Astrocyte (in vitro differentiated cells and primary cell): ENCODE measurements around the gene GOSR1. TPM values are rescaled to one million over a fixed set of nuclear protein-coding genes. Genes with fewer than 3 reads are reported as not detected.

Source experiments
- DNase-seq: peaks from one replicate; pipeline ENCODE4 v3.0.0-alpha.2; 2010; ENCODE audit warnings: low read depth
- FAIRE-seq: peaks from 2 replicates; lab custom pipeline; 2011; peaks lifted over from hg19 to GRCh38; lab: Jason Lieb, UNC
- H2AFZ ChIP-seq: 2 replicates; pipeline ENCODE4 v1.6.0; 2012; ENCODE audit warnings: low read depth, low read length, inconsistent platforms
- H3K27ac ChIP-seq: 2 replicates; pipeline ENCODE4 v1.5.1; 2011; ENCODE audit warnings: low read depth, low read length, inconsistent platforms
- H3K27me3 ChIP-seq: 2 replicates; pipeline ENCODE4 v1.6.0; 2011; ENCODE audit warnings: low read length, inconsistent platforms; ENCODE audit not compliant: insufficient read depth
- H3K36me3 ChIP-seq: 2 replicates; pipeline ENCODE4 v1.5.1; 2011; ENCODE audit warnings: low read length, inconsistent platforms; ENCODE audit not compliant: insufficient read depth
- H3K4me1 ChIP-seq: 2 replicates; pipeline ENCODE4 v1.5.1; 2011; ENCODE audit warnings: low read length, inconsistent platforms; ENCODE audit not compliant: insufficient read depth
- H3K4me2 ChIP-seq: 2 replicates; pipeline ENCODE4 v1.6.0; 2012; ENCODE audit warnings: low read length, inconsistent platforms
- H3K4me3 ChIP-seq: 2 replicates; pipeline ENCODE4 v1.5.1; 2011; ENCODE audit warnings: low read depth, mild to moderate bottlenecking, low read length, inconsistent platforms; ENCODE audit not compliant: insufficient read depth
- H3K79me2 ChIP-seq: 2 replicates; pipeline ENCODE4 v1.6.0; 2012; ENCODE audit warnings: mild to moderate bottlenecking, low read length, inconsistent platforms; ENCODE audit not compliant: insufficient read depth
- H3K9ac ChIP-seq: 2 replicates; pipeline ENCODE4 v1.6.0; 2012; ENCODE audit warnings: mild to moderate bottlenecking, low read length, inconsistent platforms
- H3K9me3 ChIP-seq: 2 replicates; pipeline ENCODE4 v1.5.1; 2012; ENCODE audit warnings: low read depth, mild to moderate bottlenecking, low read length, inconsistent platforms; ENCODE audit not compliant: insufficient read depth
- H4K20me1 ChIP-seq: 2 replicates; pipeline ENCODE4 v1.6.0; 2012; ENCODE audit warnings: low read length, inconsistent platforms; ENCODE audit not compliant: insufficient read depth
- H3K27ac Mint-ChIP-seq: one replicate; pipeline ENCODE4 v1.8.0; 2021; ENCODE audit warnings: mild to moderate bottlenecking, mixed read lengths; ENCODE audit not compliant: unreplicated experiment
- H3K27me3 Mint-ChIP-seq: one replicate; pipeline ENCODE4 v1.8.0; 2021; ENCODE audit warnings: low read depth, mixed read lengths; ENCODE audit not compliant: unreplicated experiment
- H3K36me3 Mint-ChIP-seq: one replicate; pipeline ENCODE4 v1.8.0; 2021; ENCODE audit warnings: low read depth, mixed read lengths; ENCODE audit not compliant: unreplicated experiment
- H3K4me1 Mint-ChIP-seq: one replicate; pipeline ENCODE4 v1.8.0; 2021; ENCODE audit warnings: low read depth, mixed read lengths; ENCODE audit not compliant: unreplicated experiment
- H3K4me3 Mint-ChIP-seq: one replicate; pipeline ENCODE4 v1.8.0; 2021; ENCODE audit warnings: mild to moderate bottlenecking, moderate library complexity, mixed read lengths; ENCODE audit not compliant: unreplicated experiment
- H3K9me3 Mint-ChIP-seq: one replicate; pipeline ENCODE4 v1.8.0; 2021; ENCODE audit warnings: mild to moderate bottlenecking, mixed read lengths; ENCODE audit not compliant: unreplicated experiment
- CTCF ChIP-seq: IDR thresholded peaks from 2 replicates; pipeline ENCODE4 v1.5.1; 2011; ENCODE audit warnings: low read depth, mild to moderate bottlenecking, inconsistent platforms, low read length, moderate library complexity; ENCODE audit not compliant: insufficient read depth
- EZH2 ChIP-seq: IDR thresholded peaks from 2 replicates; pipeline ENCODE4 v1.6.1; 2012; ENCODE audit warnings: mild to moderate bottlenecking, low read length, inconsistent platforms; ENCODE audit not compliant: insufficient read depth
- total RNA-seq: library from RNA; stranded (reverse); gene quantifications from 2 replicates; pipeline ENCODE4 v1.2.1, GENCODE V29; 2021

Gene GOSR1
- total RNA-seq, 1 donor from 2014 or later: 49.3 TPM

GRCh38 chr17:30519707-30520106, 42.5 kb downstream of the GOSR1 start:
- FAIRE-seq (peak; percentile 72), DNase-seq (peak; percentile 92)
- no peak for TF ChIP-seq CTCF
- TF ChIP-seq EZH2: no peak
- Histone ChIP-seq H3K27ac (peak overlapping the region; percentile 89), H4K20me1 (no peaks in the 10 kb centered on the region), H3K9ac (peak overlapping the region; percentile 62), H3K9me3 (no peaks in the 10 kb centered on the region), H3K27me3 (no peaks in the 10 kb centered on the region), H3K4me1 (peaks cover 17% of the 10 kb centered on the region), H3K4me3 (no peak overlapping the region), H3K36me3 (peaks cover 22% of the 10 kb centered on the region), H3K4me2 (peak overlapping the region; percentile 73), H3K79me2 (peaks cover 15% of the 10 kb centered on the region), H2AFZ (no peak overlapping the region)
- peak overlapping the region; percentile 77 for H3K27ac Mint-ChIP-seq
- peaks cover 29% of the 10 kb centered on the region for H3K4me1 Mint-ChIP-seq
- H3K4me3 Mint-ChIP-seq: no peak overlapping the region
- no peaks in the 10 kb centered on the region for H3K27me3 Mint-ChIP-seq
- peaks cover 3% of the 10 kb centered on the region for H3K9me3 Mint-ChIP-seq
- H3K36me3 Mint-ChIP-seq: peaks cover 16% of the 10 kb centered on the region

GRCh38 chr17:30520436-30520835, 43.2 kb downstream of the GOSR1 start:
- Mint-ChIP-seq H3K36me3 (peaks cover 19% of the 10 kb centered on the region), H3K4me3 (peak overlapping the region; percentile 20), H3K27ac (peak overlapping the region; percentile 77), H3K9me3 (peaks cover 3% of the 10 kb centered on the region), H3K27me3 (no peaks in the 10 kb centered on the region), H3K4me1 (peaks cover 35% of the 10 kb centered on the region)
- Histone ChIP-seq H3K4me3 (no peak overlapping the region), H3K9me3 (no peaks in the 10 kb centered on the region), H3K4me2 (peak overlapping the region; percentile 73), H4K20me1 (peaks cover 4% of the 10 kb centered on the region), H3K4me1 (peaks cover 17% of the 10 kb centered on the region), H3K9ac (peak overlapping the region; percentile 62), H3K79me2 (peaks cover 17% of the 10 kb centered on the region), H3K27me3 (no peaks in the 10 kb centered on the region), H3K36me3 (peaks cover 19% of the 10 kb centered on the region), H3K27ac (peak overlapping the region; percentile 89), H2AFZ (no peak overlapping the region)
- DNase-seq (peak; percentile 57), FAIRE-seq (no peak)
- no peak for TF ChIP-seq EZH2
- TF ChIP-seq CTCF: no peak

GRCh38 chr17:30520882-30521281, 43.7 kb downstream of the GOSR1 start:
- peaks cover 3% of the 10 kb centered on the region for H3K9me3 Mint-ChIP-seq
- no peak for TF ChIP-seq CTCF
- TF ChIP-seq EZH2: no peak
- no peaks in the 10 kb centered on the region for H3K9me3 ChIP-seq
- no peak overlapping the region for H3K4me3 ChIP-seq
- DNase-seq (no peak), FAIRE-seq (no peak)
- H3K4me1 ChIP-seq: peaks cover 17% of the 10 kb centered on the region
- H4K20me1 ChIP-seq: peaks cover 4% of the 10 kb centered on the region
- H3K27ac Mint-ChIP-seq: peak overlapping the region; percentile 77
- peak overlapping the region; percentile 62 for H3K9ac ChIP-seq
- no peak overlapping the region for H2AFZ ChIP-seq
- peaks cover 16% of the 10 kb centered on the region for H3K36me3 ChIP-seq
- peaks cover 35% of the 10 kb centered on the region for H3K4me1 Mint-ChIP-seq
- H3K4me2 ChIP-seq: peak overlapping the region; percentile 73
- H3K79me2 ChIP-seq: peaks cover 17% of the 10 kb centered on the region
- H3K27me3 Mint-ChIP-seq: no peaks in the 10 kb centered on the region
- peaks cover 19% of the 10 kb centered on the region for H3K36me3 Mint-ChIP-seq
- no peaks in the 10 kb centered on the region for H3K27me3 ChIP-seq
- H3K4me3 Mint-ChIP-seq: no peak overlapping the region
- H3K27ac ChIP-seq: peak overlapping the region; percentile 89
